ENCODE data around the gene BBS7.

DNA sequence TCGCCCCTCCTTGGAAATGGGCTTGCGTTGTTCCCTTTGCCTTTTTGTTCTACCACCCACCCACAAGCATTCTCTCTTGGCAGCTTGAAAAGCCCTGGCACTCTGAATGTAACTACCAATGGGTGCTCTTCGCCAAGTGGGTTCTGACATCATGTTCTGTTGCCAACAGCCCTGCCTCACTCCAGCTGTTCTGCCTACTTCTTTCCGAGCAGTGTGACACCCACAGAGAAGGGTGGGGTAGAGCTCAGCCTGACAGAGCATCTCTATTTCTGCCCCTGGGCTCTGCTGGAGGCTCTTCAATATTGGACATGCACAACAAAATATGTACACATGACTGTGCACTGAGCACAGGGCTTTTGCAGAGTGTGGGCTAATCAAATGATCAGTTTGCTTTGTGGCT, 84.8 kb downstream of the BBS7 start:
- TF ChIP-seq, protein P1, sequence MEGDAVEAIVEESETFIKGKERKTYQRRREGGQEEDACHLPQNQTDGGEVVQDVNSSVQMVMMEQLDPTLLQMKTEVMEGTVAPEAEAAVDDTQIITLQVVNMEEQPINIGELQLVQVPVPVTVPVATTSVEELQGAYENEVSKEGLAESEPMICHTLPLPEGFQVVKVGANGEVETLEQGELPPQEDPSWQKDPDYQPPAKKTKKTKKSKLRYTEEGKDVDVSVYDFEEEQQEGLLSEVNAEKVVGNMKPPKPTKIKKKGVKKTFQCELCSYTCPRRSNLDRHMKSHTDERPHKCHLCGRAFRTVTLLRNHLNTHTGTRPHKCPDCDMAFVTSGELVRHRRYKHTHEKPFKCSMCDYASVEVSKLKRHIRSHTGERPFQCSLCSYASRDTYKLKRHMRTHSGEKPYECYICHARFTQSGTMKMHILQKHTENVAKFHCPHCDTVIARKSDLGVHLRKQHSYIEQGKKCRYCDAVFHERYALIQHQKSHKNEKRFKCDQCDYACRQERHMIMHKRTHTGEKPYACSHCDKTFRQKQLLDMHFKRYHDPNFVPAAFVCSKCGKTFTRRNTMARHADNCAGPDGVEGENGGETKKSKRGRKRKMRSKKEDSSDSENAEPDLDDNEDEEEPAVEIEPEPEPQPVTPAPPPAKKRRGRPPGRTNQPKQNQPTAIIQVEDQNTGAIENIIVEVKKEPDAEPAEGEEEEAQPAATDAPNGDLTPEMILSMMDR (IDR thresholded peaks at IDR 0.05), result no peak
- TF ChIP-seq POLR2A (IDR thresholded peaks at IDR 0.05), result no peak
